22Rv1 (cell line): ENCODE data around the gene SLC5A1.
"Not testable (repeated sequence)": the region's sequence is repeated elsewhere in the genome, so short reads cannot be mapped to it uniquely, and the experiment has no call there.

Experiments used
- H3K27ac ChIP-seq: fragments of 450-650 bp; 2 replicates; pipeline ENCODE4 v1.5.1; 2017
- CTCF ChIP-seq: fragments of 450-650 bp; IDR thresholded peaks from 2 replicates; pipeline ENCODE4 v1.5.1; 2017; ENCODE audit warnings: mild to moderate bottlenecking
- ZFX ChIP-seq: fragments of 450-650 bp; IDR thresholded peaks from 2 replicates; pipeline ENCODE4 v1.6.1; 2017; ENCODE audit warnings: antibody characterized with exemption, borderline replicate concordance

Gene SLC5A1

DNA sequence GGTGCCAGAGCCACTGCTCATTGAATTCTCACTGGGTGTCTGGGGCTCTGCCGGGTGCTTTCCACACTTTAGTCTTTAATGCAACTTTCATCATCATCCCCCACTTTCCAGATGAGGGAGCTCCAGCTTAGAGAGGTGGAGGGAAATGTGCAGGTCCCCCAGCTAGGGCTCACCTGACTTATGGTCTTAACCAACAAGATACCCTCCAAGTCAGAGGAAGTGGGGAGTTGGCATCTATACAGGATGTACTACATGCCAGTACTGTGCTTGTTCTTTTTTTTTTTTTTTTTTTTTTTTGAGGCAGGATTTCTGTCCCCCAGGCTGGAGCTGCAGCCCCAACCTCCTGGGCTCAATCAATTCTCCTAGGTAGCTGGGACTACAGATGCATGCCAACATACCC, 89.7 kb downstream of the SLC5A1 start:
- H3K27ac ChIP-seq = no peak overlapping the region
- TF ChIP-seq ZFX = no peak
- TF ChIP-seq CTCF = no peak

DNA sequence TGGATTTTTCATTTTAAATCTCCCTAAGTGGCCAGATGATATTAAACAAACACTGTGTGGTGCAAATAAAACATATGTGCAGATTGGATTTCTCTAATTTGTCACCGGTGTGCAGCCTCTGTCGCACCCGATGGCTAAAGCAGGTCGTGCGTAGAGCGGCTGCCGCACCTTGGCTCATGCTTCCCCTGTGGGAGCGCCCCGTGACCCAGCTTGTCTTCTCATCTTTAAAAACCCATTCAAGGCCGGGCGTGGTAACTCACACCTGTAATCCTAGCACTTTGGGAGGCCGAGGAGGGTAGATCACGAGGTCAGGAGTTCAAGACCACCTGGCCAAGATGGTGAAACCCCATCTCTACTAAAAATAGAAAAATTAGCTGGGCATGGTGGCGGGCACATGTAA, 91.7 kb downstream of the SLC5A1 start:
- H3K27ac ChIP-seq = not testable (repeated sequence)

DNA sequence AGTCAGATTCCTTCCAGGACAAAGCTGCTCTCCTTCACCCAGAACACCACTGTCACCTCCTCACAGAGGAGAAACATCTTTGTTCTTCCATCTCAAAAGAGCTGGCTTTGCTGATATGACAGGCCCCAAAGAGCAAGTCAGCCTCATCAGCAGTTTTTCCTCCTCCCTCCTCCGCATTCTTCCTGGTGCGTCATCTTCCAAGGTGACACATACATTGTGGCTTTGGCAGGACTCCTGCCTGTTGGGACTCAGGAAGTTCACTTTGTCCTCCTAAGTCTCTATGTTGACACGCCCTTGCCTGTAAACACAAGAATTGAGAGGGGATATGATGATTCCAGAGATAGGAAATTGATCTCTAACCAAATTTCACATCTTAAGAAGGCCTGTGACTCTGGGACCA, 92.9 kb downstream of the SLC5A1 start:
- not testable (repeated sequence) for H3K27ac ChIP-seq

DNA sequence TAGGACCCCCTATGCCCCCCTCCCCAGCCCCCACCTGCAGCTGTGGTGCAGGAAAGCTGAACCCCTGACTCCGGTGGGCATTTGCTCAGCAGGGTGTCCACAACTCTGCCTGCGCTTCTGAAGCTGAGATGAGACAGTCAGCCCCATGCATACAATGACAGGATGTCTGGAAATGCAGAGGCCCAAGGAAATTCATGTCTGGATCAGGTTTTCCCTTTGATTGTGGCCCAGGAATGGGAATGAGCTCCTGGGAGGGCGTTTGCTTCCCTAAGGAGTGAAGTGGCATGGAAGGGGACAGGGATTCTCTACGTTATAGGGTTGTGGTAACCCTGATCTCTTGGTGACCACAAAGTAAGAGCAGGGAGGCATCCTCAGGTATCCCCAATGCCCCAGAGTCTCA, 93.8 kb downstream of the SLC5A1 start:
- not testable (repeated sequence) for H3K27ac ChIP-seq

DNA sequence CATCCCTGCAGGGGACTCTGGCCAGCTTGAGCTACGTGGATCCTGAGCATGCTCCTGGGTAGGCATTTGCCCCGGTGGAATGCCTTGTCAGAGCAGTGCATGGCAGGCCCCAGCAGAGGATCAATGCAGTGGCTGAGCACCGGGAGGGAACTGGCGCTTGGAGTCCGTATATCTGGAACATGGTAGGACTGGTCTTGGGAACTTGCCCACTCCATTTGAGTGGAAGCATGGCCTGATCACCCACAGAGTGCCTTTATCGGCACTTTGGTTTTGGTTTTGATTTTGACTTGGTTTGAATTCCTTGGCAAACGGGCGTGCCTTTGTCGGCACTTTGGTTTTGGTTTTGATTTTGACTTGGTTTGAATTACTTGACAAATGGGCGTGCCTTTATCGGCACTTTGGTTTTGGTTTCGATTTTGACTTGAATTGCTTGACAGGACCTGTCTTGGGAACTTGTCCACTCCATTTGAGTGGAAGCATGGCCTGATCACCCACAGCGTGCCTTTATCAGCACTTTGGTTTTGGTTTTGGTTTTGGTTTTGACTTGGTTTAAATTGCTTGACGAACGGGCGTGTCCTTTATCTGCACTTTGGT, 94.8 kb downstream of the SLC5A1 start:
- peak overlapping the region; percentile 43 for H3K27ac ChIP-seq

- not testable (repeated sequence) for H3K27ac ChIP-seq
Measured at GRCh38 chr22:32138576-32138975, 95.5 kb downstream of the SLC5A1 start.

DNA sequence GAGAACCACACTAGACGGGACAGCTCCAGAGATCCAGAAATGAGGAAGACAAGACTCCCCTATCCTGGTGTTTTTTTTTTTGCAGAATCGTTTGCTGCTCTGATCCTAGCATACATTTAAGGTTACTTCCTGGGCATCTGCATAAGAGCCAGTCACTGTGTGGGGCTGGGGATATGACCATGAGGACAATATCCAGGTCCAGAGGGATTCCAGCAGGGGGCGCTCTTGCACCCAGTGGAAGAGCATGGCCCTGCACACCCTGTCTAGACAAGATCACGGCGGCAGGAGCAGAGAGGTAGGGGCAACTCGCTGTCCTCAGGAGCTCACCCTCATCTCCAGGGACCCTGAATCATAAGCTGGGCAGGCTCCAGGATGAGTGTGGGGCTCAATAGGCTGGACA, 97.6 kb downstream of the SLC5A1 start:
- H3K27ac ChIP-seq = not testable (repeated sequence)
- TF ChIP-seq CTCF = peak; percentile 42

DNA sequence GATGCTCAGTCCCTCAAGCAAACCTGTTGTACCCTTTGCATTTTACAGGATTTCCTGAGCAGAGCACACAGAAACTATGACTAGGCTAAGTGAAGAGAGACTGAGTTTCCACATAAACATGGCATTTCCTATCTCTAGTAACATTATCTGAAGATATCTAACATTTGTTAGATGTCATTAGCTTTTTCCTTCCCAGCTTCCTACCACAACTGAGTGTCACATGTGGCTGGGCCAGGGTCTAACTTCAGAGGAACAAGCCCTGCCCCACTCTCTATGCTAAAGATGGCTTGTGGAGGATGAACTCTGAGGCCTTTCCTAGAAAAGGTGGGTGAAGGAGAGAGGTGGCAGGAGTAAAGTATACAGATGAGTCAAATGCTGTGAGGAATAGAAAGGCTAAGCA, 99.5 kb downstream of the SLC5A1 start:
- no peak for TF ChIP-seq CTCF
- no peak for TF ChIP-seq ZFX
- H3K27ac ChIP-seq = no peak overlapping the region

DNA sequence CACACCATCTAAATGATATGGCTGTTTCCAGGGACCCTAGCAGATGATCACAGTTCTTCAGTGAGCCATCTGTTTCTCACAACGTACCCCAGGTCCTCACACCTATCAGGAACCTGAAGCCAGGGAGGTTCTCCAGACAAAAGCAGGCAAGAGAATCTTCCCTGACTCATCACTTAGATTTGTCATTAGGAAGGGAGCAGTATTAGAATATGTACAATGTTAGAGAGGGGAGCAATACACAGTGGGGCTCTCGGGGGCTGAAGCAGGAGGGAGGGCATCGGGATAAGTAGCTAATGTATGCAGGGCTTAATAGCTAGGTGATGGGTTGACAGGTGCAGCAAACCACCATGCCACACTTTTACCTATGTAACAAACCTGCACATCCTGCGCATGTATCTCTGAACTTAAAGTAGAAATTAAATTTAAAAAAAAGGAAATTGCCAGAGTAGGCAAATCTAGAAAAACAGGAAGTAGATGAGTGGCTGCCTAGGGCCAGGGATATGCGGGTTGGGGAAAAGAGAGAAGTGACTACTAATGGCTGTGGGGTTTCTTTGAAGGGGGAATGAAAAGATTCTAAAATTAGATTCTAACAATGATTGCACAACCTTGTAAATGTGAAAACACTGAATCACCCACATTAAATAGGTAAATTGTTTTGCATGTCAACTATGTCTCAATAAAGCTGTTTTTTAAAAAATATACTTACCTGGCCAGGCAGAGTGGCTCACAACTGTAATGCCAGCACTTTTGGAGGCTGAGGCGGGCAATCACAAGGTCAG, 101.6 kb downstream of the SLC5A1 start:
- TF ChIP-seq ZFX (no peak), CTCF (no peak)
- H3K27ac ChIP-seq = no peak overlapping the region

DNA sequence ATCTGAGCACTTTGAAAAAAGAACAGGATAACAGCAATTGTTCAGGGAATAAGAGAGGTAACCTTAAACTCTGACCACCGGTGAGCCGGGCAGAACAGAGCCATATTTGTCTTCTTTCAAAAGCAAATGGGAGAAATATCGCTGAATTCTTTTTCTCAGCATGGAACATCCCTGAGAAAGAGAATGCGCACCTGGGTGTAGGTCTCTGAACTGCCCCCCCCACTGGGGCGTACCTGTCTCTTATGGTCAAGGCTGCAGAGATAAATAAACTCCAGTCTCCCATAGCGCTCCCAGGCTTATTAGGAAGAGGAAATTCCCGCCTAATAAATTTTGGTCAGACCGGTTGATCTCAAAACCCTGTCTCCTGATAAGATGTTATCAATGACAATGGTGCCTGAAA, 104.1 kb downstream of the SLC5A1 start:
- H3K27ac ChIP-seq = not testable (repeated sequence)

DNA sequence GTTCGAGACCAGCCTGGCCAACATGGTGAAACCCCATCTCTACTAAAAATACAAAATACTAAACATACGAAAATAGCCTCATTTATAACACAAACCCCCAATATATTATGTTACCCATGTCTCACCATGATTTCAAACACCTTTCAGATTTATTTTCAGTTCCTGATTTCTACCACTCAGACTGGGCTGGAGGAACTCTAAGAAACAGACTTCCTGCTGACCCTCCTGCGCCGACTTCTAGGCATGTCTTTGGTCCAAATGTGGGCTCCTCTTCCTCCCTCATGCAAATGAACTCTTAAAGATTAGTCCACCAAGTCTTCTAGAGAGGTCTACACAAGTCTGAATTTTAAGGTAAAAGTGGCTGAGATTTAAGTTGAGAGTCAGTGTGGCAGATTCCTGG, 105.3 kb downstream of the SLC5A1 start:
- H3K27ac ChIP-seq = not testable (repeated sequence)

DNA sequence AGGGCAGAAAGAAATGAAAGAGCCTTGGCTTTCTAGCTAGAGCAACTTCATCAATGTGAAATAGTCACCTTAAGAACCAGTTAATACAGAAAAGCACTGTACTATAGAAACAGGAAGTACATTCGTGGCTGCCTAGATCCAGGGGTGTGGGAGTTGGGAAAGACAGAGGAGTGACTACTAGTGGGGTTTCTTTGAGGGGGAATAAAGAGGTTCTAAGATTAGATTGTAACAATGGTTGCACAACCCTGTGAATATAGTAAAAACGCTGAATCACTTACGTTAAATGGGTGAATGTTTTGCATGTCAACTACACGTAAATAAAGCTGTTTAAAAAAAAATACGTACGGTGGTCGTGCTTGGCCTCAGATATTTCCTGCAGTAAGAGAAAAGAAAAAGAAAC, 107.6 kb downstream of the SLC5A1 start:
- H3K27ac ChIP-seq = not testable (repeated sequence)

DNA sequence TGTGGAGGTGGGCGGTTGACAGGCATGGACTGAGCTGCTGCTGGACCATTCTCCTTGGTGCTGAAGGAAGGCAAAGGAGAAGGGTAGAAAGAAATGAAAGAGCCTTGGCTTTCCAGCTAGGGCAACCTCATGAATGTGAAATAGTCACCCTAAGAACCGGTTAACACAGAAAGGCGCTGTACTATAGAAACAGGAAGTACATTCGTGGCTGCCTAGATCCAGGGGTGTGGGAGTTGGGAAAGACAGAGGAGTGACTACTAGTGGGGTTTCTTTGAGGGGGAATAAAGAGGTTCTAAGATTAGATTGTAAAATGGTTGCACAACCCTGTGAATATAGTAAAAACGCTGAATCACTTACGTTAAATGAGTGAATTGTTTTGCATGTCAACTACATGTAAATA, 108.6 kb downstream of the SLC5A1 start:
- H3K27ac ChIP-seq = not testable (repeated sequence)

DNA sequence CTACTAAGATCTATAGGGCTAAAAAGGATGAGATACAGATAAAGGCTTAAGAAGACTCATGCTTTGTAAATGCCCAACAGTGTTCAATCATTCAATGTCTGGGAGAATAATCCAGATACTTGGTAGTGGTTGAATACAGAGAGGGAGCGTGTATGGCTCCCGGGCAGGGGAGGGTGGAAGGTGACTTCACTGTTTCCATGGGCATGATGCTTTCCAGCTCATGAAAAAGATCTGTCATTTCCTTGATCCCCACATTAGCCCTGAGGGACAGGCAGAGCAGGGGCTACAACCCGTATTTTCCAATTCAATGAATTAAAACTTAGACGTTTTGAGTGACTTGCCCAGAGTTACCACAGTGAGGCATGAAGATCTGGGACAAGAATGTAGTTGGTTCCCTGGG, 111.7 kb downstream of the SLC5A1 start:
- not testable (repeated sequence) for H3K27ac ChIP-seq

DNA sequence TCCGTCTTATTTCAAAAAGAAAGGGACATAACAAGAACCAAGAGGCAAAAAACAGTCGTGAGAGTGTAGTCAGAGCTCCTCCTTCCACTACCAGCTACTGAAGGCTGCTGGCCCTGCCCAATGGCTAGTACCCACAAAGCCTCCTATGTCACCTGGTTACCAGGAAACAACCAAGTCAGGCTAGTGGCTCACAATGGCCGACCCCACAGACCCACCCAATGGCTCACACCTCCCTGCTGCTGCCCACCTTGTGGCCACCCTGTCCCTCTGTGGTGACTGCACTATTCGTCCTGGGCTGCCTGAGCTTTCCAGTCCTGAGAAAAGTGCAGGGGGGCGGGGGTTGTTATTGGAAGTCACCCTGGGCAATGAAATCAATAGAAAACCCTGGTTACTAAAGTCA, 114.6 kb downstream of the SLC5A1 start:
- not testable (repeated sequence) for H3K27ac ChIP-seq
